SU-DHL-6 (cell line): ENCODE data around the gene MAGEB3.

Source experiments
- CTCF ChIP-seq: fragments of 200-600 bp; sonication (generic); IDR thresholded peaks from one replicate; pipeline ENCODE4 v1.5.1; 2017; ENCODE audit warnings: antibody characterized with exemption, mild to moderate bottlenecking, low read length, moderate library complexity; ENCODE audit not compliant: insufficient read depth, poor library complexity, severe bottlenecking
- EZH2phosphoT487 ChIP-seq: fragments of 200-600 bp; sonication (generic), shearing (Covaris generic); conservative IDR thresholded peaks from 2 replicates; pipeline ENCODE4 v1.6.1; 2018; ENCODE audit warnings: mild to moderate bottlenecking, antibody characterized with exemption, low read length, moderate library complexity, mixed read lengths

- TF ChIP-seq CTCF (no peak), EZH2phosphoT487 (no peak)
These were observed 5.9 kb upstream of the MAGEB3 start for GRCh38 chrX:30224536-30224935.
